MM.1S (cell line): Measurements from ENCODE around the gene DCTN4.

ENCODE experiments used
- DNase-seq: peaks from one replicate; pipeline ENCODE4 v3.0.0-alpha.2; 2015
- H2AFZ ChIP-seq: fragments of 300-600 bp; sonication (generic); 2 replicates; pipeline ENCODE4 v1.6.0; 2016; ENCODE audit warnings: antibody characterized with exemption, low read length
- H3F3A ChIP-seq: fragments of 300-600 bp; sonication (generic); 2 replicates; pipeline ENCODE4 v1.6.1; 2016; ENCODE audit warnings: mild to moderate bottlenecking, antibody characterized with exemption, low read length, moderate library complexity, mixed read lengths; ENCODE audit not compliant: insufficient read depth
- H3K27ac ChIP-seq: fragments of 300-600 bp; sonication (generic); 2 replicates; pipeline ENCODE4 v1.5.1; 2016; ENCODE audit warnings: mild to moderate bottlenecking, low read length
- H3K27me3 ChIP-seq: fragments of 300-600 bp; sonication (generic); replicated peaks from 2 replicates; pipeline ENCODE4 v1.6.0; 2016; ENCODE audit warnings: low read length; ENCODE audit not compliant: insufficient read depth
- H3K36me3 ChIP-seq: fragments of 300-600 bp; sonication (generic); replicated peaks from 2 replicates; pipeline ENCODE4 v1.6.1; 2016; ENCODE audit warnings: mild to moderate bottlenecking, low read length, mixed read lengths; ENCODE audit not compliant: insufficient read depth
- H3K4me1 ChIP-seq: fragments of 300-600 bp; sonication (generic); 2 replicates; pipeline ENCODE4 v1.6.1; 2016; ENCODE audit warnings: low read length, mixed read lengths
- H3K4me2 ChIP-seq: fragments of 300-600 bp; sonication (generic); 2 replicates; pipeline ENCODE4 v1.6.0; 2016; ENCODE audit warnings: low read depth, low read length
- H3K4me3 ChIP-seq: fragments of 300-600 bp; sonication (generic); 2 replicates; pipeline ENCODE4 v1.5.1; 2016; ENCODE audit warnings: low read length, mixed read lengths
- H3K79me2 ChIP-seq: fragments of 300-600 bp; sonication (generic); 2 replicates; pipeline ENCODE4 v1.6.1; 2016; ENCODE audit warnings: mixed run types, low read length, mixed read lengths
- H3K9ac ChIP-seq: fragments of 300-600 bp; sonication (generic); 2 replicates; pipeline ENCODE4 v1.6.1; 2016; ENCODE audit warnings: low read length, mixed read lengths
- H3K9me2 ChIP-seq: fragments of 300-600 bp; sonication (generic); replicated peaks from 2 replicates; pipeline ENCODE4 v1.6.1; 2016; ENCODE audit warnings: mild to moderate bottlenecking, low read length, mixed read lengths; ENCODE audit not compliant: insufficient read depth
- H3K9me3 ChIP-seq: fragments of 300-600 bp; sonication (generic); replicated peaks from 2 replicates; pipeline ENCODE4 v1.6.1; 2016; ENCODE audit warnings: mild to moderate bottlenecking, low read length, mixed read lengths; ENCODE audit not compliant: insufficient read depth
- H4K20me1 ChIP-seq: fragments of 300-600 bp; sonication (generic); 2 replicates; pipeline ENCODE4 v1.6.1; 2016; ENCODE audit warnings: mild to moderate bottlenecking, low read length, moderate library complexity, mixed read lengths; ENCODE audit not compliant: insufficient read depth
- EZH2 ChIP-seq: fragments of 300-600 bp; sonication (generic); optimal IDR thresholded peaks from 2 replicates; pipeline ENCODE3; 2017; ENCODE audit warnings: low read depth, mild to moderate bottlenecking, antibody characterized with exemption, low read length, mixed read lengths
- EZH2phosphoT487 ChIP-seq: fragments of 300-600 bp; sonication (generic); IDR thresholded peaks from 2 replicates; pipeline ENCODE4 v1.6.1; 2018; ENCODE audit warnings: antibody characterized with exemption, low read length
- TF ChIP-seq, protein P1 (sequence below): fragments of 300-600 bp; sonication (generic); IDR thresholded peaks from 2 replicates; pipeline ENCODE4 v1.5.1; 2016; ENCODE audit warnings: antibody characterized with exemption, low read length, mixed read lengths

DCTN4 gene

DNA sequence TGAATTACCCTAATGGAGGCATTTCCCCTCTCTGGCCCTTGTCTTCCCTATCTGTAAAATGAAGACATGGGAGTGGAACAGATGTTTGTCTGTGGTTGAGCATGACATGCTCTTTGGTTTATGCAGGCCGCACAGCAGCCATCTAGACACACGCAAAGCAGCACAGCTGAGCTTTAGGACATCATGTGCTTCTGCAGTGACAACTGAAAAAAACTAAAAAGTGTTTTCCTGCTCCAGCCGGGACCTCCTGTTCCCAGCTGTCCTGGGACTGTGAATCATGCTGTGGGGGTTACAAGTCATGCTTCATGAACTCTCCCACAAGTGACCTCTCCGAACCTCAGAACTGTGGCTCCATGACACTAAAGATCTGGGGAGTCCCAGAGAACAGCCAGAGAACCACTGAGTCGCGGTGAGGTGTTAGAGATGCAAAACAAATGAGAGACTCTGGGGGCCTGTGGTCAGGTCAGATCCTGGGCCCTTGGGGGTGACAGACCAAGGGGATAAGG is 21.4 kb upstream of the DCTN4 start:
- no peaks in the 10 kb centered on the region for H3K79me2 ChIP-seq
- no peak overlapping the region for H3K4me3 ChIP-seq
- H3K27me3 ChIP-seq, result peaks cover 6% of the 10 kb centered on the region; the same call in 1 of the 2 replicates
- no peaks in the 10 kb centered on the region for H4K20me1 ChIP-seq
- no peaks in the 10 kb centered on the region for H3K9me2 ChIP-seq
- H3K4me1 ChIP-seq, result no peaks in the 10 kb centered on the region
- no peak overlapping the region for H3K4me2 ChIP-seq
- H2AFZ ChIP-seq, result no peak overlapping the region
- H3K9me3 ChIP-seq, result no peaks in the 10 kb centered on the region
- TF ChIP-seq EZH2phosphoT487 (no peak), EZH2 (no peak)
- TF ChIP-seq, protein P1, sequence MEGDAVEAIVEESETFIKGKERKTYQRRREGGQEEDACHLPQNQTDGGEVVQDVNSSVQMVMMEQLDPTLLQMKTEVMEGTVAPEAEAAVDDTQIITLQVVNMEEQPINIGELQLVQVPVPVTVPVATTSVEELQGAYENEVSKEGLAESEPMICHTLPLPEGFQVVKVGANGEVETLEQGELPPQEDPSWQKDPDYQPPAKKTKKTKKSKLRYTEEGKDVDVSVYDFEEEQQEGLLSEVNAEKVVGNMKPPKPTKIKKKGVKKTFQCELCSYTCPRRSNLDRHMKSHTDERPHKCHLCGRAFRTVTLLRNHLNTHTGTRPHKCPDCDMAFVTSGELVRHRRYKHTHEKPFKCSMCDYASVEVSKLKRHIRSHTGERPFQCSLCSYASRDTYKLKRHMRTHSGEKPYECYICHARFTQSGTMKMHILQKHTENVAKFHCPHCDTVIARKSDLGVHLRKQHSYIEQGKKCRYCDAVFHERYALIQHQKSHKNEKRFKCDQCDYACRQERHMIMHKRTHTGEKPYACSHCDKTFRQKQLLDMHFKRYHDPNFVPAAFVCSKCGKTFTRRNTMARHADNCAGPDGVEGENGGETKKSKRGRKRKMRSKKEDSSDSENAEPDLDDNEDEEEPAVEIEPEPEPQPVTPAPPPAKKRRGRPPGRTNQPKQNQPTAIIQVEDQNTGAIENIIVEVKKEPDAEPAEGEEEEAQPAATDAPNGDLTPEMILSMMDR, result no peak
- H3K36me3 ChIP-seq, result no peaks in the 10 kb centered on the region
- H3K9ac ChIP-seq, result no peak overlapping the region
- DNase-seq, result no peak
- H3K27ac ChIP-seq, result no peak overlapping the region
- no peaks in the 10 kb centered on the region for H3F3A ChIP-seq

DNA sequence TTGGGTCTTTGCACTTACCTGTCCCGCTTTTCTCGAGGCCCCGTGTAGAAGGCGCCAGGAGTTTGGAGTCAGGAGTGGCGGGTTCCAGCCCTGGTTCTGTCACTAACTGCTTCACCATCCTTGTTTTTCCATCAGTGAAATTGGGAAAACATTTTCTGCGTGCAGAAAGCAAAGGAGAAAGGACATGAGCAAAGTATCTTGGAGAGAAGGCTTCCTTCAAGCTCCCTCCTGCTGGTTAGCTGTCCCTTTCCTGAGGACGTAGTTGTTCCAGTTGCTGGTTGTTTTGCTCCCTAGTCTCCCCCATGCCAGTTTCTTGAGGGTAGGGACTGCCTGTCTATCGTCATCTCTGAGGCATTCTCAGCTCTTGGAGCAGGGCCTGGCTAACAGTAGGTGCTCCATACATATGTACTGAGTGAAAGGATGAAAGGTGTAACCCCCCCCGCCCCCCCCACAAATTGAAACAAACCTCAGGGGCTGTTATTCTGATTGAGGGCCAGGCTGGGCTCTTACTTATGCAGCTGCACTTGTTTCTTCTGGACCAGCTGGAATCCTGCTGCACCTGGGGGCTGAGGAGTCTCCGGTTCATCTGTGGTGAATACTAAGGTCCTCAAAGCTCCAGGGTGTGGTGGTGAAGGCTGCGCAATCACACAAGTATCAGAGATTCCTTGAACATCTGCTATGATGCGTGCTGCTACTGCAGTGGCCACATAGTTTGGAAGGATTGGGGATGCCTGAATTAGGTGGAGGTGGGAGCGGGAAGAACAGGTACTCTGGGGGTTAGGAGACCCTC is 20.8 kb upstream of the DCTN4 start:
- peak overlapping the region; percentile 70; the same call in 1 of the 2 replicates for H3K4me3 ChIP-seq
- no peaks in the 10 kb centered on the region for H3K79me2 ChIP-seq

DNA sequence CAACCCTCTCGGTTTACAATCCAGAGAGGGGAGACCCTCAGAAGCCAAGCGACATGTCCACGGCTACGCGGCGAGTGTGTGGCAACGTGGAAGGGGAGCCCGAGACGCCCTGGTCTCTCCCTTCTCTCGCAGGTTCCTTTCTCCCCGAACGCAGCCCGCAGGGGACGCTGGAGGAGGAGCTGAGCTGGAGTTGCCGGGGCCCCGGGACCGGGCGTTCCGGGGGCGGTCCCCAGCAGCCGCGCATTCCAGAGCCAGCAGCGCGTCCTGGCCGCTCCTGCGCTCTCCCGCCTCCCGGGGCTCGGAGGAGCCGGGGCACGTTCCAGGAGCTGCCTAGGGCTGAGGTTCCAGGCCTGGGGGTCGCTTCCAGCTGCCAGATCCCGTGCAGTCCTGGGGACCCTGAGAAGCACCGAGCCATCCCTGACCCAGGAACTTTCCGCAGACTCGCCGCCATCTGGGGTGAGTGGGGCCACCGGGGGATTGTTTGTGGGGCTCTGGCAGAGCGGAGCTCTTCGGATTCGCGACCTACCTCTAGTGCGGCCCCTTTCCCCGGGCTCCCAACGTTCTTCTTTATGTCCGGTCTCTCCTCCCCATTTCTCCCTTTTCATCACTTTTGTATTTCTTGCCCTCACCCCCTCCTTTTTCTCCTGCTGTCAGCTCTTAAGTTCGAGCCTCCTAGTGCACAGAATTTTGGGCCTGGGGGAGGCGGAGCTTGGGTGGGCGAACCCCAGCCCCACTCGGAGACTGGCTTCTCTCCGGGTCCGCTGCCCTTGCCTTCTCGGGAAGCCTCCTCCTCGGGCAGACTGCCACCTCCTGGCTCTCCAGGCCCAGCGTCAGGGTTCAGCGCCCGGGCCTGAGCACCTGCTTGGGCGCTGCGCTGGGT is 19.9 kb upstream of the DCTN4 start, which contains the start of gene SMIM3:
Gene SMIM3 (plus strand): TSS at position 241 of the 880 bp plus-strand sequence. CDS start 16,684 bp downstream, outside the sequence.
- Histone ChIP-seq H3K4me1 (no peaks in the 10 kb centered on the region), H3F3A (no peaks in the 10 kb centered on the region), H3K27ac (no peak within 1 kb of the TSS), H3K27me3 (peaks cover 6% of the 10 kb centered on the region; the same call in 1 of the 2 replicates), H3K4me2 (peak within 1 kb of the TSS; percentile 92), H2AFZ (peak within 1 kb of the TSS; percentile 95), H3K36me3 (no peaks in the 10 kb centered on the region), H3K79me2 (no peaks in the 10 kb centered on the region), H3K4me3 (peak within 1 kb of the TSS; percentile 70), H4K20me1 (no peaks in the 10 kb centered on the region), H3K9ac (peak within 1 kb of the TSS; percentile 32; the same call in 1 of the 2 replicates), H3K9me2 (no peaks in the 10 kb centered on the region), H3K9me3 (no peaks in the 10 kb centered on the region)
- TF ChIP-seq EZH2phosphoT487, result no peak
- no peak for TF ChIP-seq EZH2
- TF ChIP-seq, protein P1, result peak; percentile 59
- DNase-seq, result peak; percentile 58

More for the DNA sequence above, 20.8 kb upstream of the DCTN4 start:
- Histone ChIP-seq H4K20me1 (no peaks in the 10 kb centered on the region), H3K9ac (no peak overlapping the region), H3K4me2 (peak overlapping the region; percentile 92; the same call in 1 of the 2 replicates), H3F3A (no peaks in the 10 kb centered on the region), H2AFZ (peak overlapping the region; percentile 95), H3K9me3 (no peaks in the 10 kb centered on the region), H3K36me3 (no peaks in the 10 kb centered on the region), H3K27ac (no peak overlapping the region), H3K4me1 (no peaks in the 10 kb centered on the region), H3K27me3 (peaks cover 6% of the 10 kb centered on the region; the same call in 1 of the 2 replicates), H3K9me2 (no peaks in the 10 kb centered on the region)
- TF ChIP-seq EZH2phosphoT487, result no peak
- TF ChIP-seq, protein P1, result no peak
- TF ChIP-seq EZH2, result no peak
- DNase-seq, result no peak
